K562 (cell line): ENCODE results near the gene APOBEC3A. TPM values are rescaled to one million over a fixed set of nuclear protein-coding genes. Genes with fewer than 3 reads are reported as not detected.

ENCODE experiments used
- MECOM ChIP-seq: fragments of 250-450 bp; sonication (Bioruptor Pico); IDR thresholded peaks from 2 replicates; pipeline ENCODE4 v1.8.0; 2022; ENCODE audit warnings: inconsistent platforms
- PHB2 ChIP-seq: fragments of 450-650 bp; IDR thresholded peaks from 2 replicates; pipeline ENCODE4 v1.6.1; 2017; ENCODE audit warnings: low read depth
- RBM34 ChIP-seq: fragments of 200-400 bp; formaldehyde crosslinking; IDR thresholded peaks from 2 replicates; pipeline ENCODE4 v1.6.1; 2018; ENCODE audit warnings: low read length, borderline replicate concordance; ENCODE audit not compliant: insufficient read depth
- ZBTB8A ChIP-seq: fragments of 450-650 bp; IDR thresholded peaks from 2 replicates; pipeline ENCODE4 v1.6.1; 2018; ENCODE audit warnings: mild to moderate bottlenecking, moderate library complexity; ENCODE audit not compliant: partially characterized antibody
- polyA plus RNA-seq, 8 experiments: library from polyadenylated mRNA; depleted of rRNA in 4 of 8; stranded (reverse) in 5 of 8; unstranded in 3 of 8; fragments of >200 nt; fragmentation: Nextera tagmentation in 2 of 8; fragmentation: Illumina TruSeq in 1 of 8; extraction: Ambion mirVana in 2 of 8; extraction: Trizol in 1 of 8; gene quantifications; 2 replicates each; pipeline versions ENCODE4 v1.2.1 to v1.2.3, GENCODE V29; 2011 to 2014; ENCODE audit warnings: inconsistent platforms in 1 of 8, missing spikeins in 1 of 8
- total RNA-seq, 7 experiments: library from RNA; depleted of rRNA in 6 of 7; stranded (reverse); fragments of >200 nt in 6 of 7; fragmentation: Illumina TruSeq in 2 of 7; extraction: Trizol in 2 of 7; gene quantifications; 2 replicates each; pipeline versions ENCODE4 v1.2.1 to v1.2.3, GENCODE V29; 2011 to 2021; ENCODE audit warnings: low replicate concordance in 1 of 7
- TF ChIP-seq, protein P1 (sequence below): fragments of 200-800 bp; sonication (Bioruptor generic); IDR thresholded peaks from 2 replicates; pipeline ENCODE4 v1.6.1; 2016; ENCODE audit warnings: missing genetic modification characterization, missing compliant biosample characterization

The APOBEC3A gene
- total and polyA plus RNA-seq, 9 of the 15 experiments (the other 6 are each of a cell fraction or from before 2014, with no cell fraction given) = 0.04 TPM; not detected in 8

DNA sequence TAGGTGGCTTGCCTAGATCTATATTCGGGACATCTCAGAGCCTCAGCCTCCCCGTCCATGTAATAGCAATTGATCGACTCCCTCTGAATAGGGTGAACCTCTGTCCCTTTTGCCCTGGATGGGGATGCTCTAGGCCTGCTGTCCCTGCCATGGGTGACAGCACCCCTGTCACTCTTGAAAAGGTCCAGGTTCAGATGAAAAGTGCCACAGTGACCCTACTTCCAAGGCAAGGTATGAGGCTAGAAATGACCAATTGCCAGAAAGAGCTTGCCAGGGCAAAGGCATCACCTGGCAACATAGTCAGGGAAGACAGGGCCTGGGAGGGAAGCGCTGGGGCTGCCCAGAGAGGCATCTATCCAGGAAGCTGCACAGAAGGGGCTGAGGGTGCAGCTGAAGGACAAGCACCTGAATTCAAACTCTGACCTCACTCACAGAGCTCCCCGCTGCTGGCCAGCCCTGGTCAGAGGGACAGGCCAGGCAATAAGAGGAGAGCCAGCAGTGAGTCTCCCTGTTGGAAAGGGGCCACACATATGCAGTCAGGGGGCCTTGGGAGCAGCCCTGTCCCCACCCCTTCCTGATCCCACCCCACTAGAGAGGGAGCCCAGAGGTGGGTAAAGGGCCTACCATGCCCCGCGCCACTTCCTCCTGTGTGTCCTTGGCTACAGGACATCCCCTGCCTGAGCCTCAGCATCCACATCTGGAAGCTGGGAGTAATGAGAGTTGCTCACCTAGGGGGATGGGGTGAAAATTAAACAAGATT lies 9.0 kb upstream of the APOBEC3A start (continued):
- TF ChIP-seq ZBTB8A = no peak
- TF ChIP-seq, protein P1, sequence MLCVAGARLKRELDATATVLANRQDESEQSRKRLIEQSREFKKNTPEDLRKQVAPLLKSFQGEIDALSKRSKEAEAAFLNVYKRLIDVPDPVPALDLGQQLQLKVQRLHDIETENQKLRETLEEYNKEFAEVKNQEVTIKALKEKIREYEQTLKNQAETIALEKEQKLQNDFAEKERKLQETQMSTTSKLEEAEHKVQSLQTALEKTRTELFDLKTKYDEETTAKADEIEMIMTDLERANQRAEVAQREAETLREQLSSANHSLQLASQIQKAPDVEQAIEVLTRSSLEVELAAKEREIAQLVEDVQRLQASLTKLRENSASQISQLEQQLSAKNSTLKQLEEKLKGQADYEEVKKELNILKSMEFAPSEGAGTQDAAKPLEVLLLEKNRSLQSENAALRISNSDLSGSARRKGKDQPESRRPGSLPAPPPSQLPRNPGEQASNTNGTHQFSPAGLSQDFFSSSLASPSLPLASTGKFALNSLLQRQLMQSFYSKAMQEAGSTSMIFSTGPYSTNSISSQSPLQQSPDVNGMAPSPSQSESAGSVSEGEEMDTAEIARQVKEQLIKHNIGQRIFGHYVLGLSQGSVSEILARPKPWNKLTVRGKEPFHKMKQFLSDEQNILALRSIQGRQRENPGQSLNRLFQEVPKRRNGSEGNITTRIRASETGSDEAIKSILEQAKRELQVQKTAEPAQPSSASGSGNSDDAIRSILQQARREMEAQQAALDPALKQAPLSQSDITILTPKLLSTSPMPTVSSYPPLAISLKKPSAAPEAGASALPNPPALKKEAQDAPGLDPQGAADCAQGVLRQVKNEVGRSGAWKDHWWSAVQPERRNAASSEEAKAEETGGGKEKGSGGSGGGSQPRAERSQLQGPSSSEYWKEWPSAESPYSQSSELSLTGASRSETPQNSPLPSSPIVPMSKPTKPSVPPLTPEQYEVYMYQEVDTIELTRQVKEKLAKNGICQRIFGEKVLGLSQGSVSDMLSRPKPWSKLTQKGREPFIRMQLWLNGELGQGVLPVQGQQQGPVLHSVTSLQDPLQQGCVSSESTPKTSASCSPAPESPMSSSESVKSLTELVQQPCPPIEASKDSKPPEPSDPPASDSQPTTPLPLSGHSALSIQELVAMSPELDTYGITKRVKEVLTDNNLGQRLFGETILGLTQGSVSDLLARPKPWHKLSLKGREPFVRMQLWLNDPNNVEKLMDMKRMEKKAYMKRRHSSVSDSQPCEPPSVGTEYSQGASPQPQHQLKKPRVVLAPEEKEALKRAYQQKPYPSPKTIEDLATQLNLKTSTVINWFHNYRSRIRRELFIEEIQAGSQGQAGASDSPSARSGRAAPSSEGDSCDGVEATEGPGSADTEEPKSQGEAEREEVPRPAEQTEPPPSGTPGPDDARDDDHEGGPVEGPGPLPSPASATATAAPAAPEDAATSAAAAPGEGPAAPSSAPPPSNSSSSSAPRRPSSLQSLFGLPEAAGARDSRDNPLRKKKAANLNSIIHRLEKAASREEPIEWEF (CRISPR knock-in tag) = no peak
- no peak for TF ChIP-seq MECOM
- no peak for TF ChIP-seq PHB2
- no peak for TF ChIP-seq RBM34
- TF ChIP-seq, all 486 proteins: peak for 0
